ENCODE data around the gene OLAH. TPM values are rescaled to one million over a fixed set of nuclear protein-coding genes. Genes with fewer than 3 reads are reported as not detected.

The OLAH gene
- total and polyA plus RNA-seq, 3 donors from 2014 or later, result 6.1 to 50.6 (median 11.1) TPM

- H3K36me3 ChIP-seq (ENCODE audit: low read depth, missing control alignments), result no peaks in the 10 kb centered on the region
- TF ChIP-seq, protein P1, sequence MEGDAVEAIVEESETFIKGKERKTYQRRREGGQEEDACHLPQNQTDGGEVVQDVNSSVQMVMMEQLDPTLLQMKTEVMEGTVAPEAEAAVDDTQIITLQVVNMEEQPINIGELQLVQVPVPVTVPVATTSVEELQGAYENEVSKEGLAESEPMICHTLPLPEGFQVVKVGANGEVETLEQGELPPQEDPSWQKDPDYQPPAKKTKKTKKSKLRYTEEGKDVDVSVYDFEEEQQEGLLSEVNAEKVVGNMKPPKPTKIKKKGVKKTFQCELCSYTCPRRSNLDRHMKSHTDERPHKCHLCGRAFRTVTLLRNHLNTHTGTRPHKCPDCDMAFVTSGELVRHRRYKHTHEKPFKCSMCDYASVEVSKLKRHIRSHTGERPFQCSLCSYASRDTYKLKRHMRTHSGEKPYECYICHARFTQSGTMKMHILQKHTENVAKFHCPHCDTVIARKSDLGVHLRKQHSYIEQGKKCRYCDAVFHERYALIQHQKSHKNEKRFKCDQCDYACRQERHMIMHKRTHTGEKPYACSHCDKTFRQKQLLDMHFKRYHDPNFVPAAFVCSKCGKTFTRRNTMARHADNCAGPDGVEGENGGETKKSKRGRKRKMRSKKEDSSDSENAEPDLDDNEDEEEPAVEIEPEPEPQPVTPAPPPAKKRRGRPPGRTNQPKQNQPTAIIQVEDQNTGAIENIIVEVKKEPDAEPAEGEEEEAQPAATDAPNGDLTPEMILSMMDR (IDR thresholded peaks at IDR 0.05), result no peak
- TF ChIP-seq POLR2A (IDR thresholded peaks at IDR 0.05), result no peak
- no peaks in the 10 kb centered on the region for H3K4me1 ChIP-seq
- H3K27me3 ChIP-seq, result no peaks in the 10 kb centered on the region
- no peak overlapping the region for H3K27ac ChIP-seq
- no peaks in the 10 kb centered on the region for H3K9me3 ChIP-seq
- 78 to 83% methylated on average over 4 of the region's 4 CpGs for WGBS, 2 donors
- no peak overlapping the region for H3K4me3 ChIP-seq
- intact Hi-C loops (cut with DNase I; ENCODE audit: low total_unique reads), result no loop called here
- no peak for DNase-seq
Observed at GRCh38 chr10:15059914-15060313, 16.2 kb downstream of the OLAH start.

DNA sequence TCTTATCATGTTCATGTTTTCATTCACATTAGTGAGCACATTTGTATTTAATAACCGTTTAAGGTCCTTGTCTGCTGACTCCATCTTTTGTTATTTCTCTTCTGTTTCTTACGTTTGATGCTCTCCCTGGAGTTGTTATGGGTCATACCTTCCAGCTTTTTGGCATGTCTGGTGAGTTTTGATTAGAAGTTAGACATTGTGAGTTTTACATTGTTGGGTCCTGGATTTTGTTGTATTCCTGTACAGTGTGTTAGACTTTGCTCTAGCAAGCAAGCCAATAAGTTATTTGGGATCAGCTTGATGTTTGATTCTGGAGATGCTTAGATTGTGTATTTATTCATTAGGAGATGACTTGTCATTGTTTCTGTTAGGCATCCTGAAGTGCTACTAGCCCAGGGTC lies 16.9 kb downstream of the OLAH start:
- H3K9me3 ChIP-seq, result no peaks in the 10 kb centered on the region
- H3K4me1 ChIP-seq, result no peaks in the 10 kb centered on the region
- H3K27ac ChIP-seq, result no peak overlapping the region
- DNase-seq, result no peak
- no peak overlapping the region for H3K4me3 ChIP-seq
- WGBS, 2 donors, result 86 to 93% methylated on average over 2 of the region's 2 CpGs
- H3K27me3 ChIP-seq, result no peaks in the 10 kb centered on the region
- intact Hi-C loops (cut with DNase I; ENCODE audit: low total_unique reads), result no loop called here
- TF ChIP-seq POLR2A (IDR thresholded peaks at IDR 0.05), result no peak
- TF ChIP-seq, protein P1 (IDR thresholded peaks at IDR 0.05), result no peak
- no peaks in the 10 kb centered on the region for H3K36me3 ChIP-seq (ENCODE audit: low read depth, missing control alignments)

DNA sequence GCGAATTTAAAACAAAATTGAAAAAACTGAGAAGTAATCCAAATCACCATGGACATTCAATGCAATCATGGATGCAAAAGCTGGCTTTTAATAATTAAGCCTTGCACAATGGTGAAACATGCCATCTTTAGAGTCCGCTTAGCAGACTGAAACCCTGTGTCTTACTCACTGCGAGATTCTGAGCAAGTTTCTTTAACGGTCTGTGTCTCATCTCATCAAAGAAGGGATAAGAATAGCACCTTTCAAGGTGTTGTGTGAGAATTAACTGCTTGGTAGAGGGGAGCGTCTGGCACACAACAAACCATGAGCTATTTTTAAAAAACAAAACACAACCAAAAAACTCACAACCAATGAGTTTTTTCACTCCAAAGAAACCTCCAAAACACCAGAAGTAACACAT lies 23.4 kb downstream of the OLAH start:
- H3K36me3 ChIP-seq (ENCODE audit: low read depth, missing control alignments), result no peaks in the 10 kb centered on the region
- DNase-seq, result no peak
- 92 to 95% methylated on average over 5 of the region's 5 CpGs for WGBS, 2 donors
- intact Hi-C loops (cut with DNase I; ENCODE audit: low total_unique reads), result no loop called here
- H3K27me3 ChIP-seq, result no peaks in the 10 kb centered on the region
- H3K9me3 ChIP-seq, result no peaks in the 10 kb centered on the region
- no peak overlapping the region for H3K4me3 ChIP-seq
- no peak overlapping the region for H3K27ac ChIP-seq
- no peak for TF ChIP-seq POLR2A (IDR thresholded peaks at IDR 0.05)
- TF ChIP-seq, protein P1 (IDR thresholded peaks at IDR 0.05), result no peak
- no peaks in the 10 kb centered on the region for H3K4me1 ChIP-seq

- intact Hi-C loops (cut with DNase I; ENCODE audit: low total_unique reads), result no loop called here
- H3K9me3 ChIP-seq, result no peaks in the 10 kb centered on the region
- no peaks in the 10 kb centered on the region for H3K36me3 ChIP-seq (ENCODE audit: low read depth, missing control alignments)
- no peak overlapping the region for H3K27ac ChIP-seq
- no peak overlapping the region for H3K4me3 ChIP-seq
- H3K4me1 ChIP-seq, result no peaks in the 10 kb centered on the region
- H3K27me3 ChIP-seq, result no peaks in the 10 kb centered on the region
- DNase-seq, result no peak
- TF ChIP-seq, protein P1 (IDR thresholded peaks at IDR 0.05), result no peak
- no peak for TF ChIP-seq POLR2A (IDR thresholded peaks at IDR 0.05)
- 90 to 100% methylated on average over 2 to 3 of the region's 3 CpGs for WGBS, 2 donors
Observed at GRCh38 chr10:15068802-15069201, 25.1 kb downstream of the OLAH start.

- Histone ChIP-seq H3K27ac (no peak overlapping the region), H3K36me3 (ENCODE audit: low read depth, missing control alignments) (no peaks in the 10 kb centered on the region), H3K4me3 (no peak overlapping the region), H3K4me1 (no peaks in the 10 kb centered on the region), H3K27me3 (no peaks in the 10 kb centered on the region), H3K9me3 (no peaks in the 10 kb centered on the region)
- WGBS, 2 donors, result 81 to 89% methylated on average over 4 of the region's 4 CpGs
- TF ChIP-seq POLR2A (IDR thresholded peaks at IDR 0.05), result no peak
- TF ChIP-seq, protein P1 (IDR thresholded peaks at IDR 0.05), result no peak
- DNase-seq, result no peak
- intact Hi-C loops (cut with DNase I; ENCODE audit: low total_unique reads), result no loop called here
Observed at GRCh38 chr10:15069230-15069629, 25.5 kb downstream of the OLAH start.

Data from testis (tissue), 3 donors.